Fibroblast of skin of left quadriceps (primary cell): ENCODE measurements around the gene USP40.
A peak's percentile ranks its signal among the peaks of the same experiment; 100 is the strongest.

ENCODE experiments used
- DNase-seq, 2 experiments: peaks; one replicate each; pipeline ENCODE4 v3.0.0-alpha.2; 2013; ENCODE audit warnings: low read depth in 2 of 2

Gene USP40

GRCh38 chr2:233443511-233444183 is 122.9 kb downstream of the USP40 start:
- peak; percentile 32 to 40 for DNase-seq

DNA sequence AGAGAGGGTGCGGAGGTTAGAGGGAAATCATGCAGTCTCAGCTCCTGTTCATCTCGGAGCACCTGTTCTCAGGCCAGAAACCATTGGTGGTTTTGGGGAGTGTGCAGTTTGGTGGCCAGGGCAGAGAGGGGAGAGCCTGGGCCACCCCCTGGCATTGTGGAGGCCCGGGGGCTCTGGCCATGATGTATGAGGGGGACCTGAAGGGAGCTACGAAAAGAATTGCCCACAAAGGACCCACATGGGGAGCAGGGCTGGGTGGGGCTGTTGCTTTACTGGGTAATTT is 124.6 kb downstream of the USP40 start:
- no peak for DNase-seq

DNA sequence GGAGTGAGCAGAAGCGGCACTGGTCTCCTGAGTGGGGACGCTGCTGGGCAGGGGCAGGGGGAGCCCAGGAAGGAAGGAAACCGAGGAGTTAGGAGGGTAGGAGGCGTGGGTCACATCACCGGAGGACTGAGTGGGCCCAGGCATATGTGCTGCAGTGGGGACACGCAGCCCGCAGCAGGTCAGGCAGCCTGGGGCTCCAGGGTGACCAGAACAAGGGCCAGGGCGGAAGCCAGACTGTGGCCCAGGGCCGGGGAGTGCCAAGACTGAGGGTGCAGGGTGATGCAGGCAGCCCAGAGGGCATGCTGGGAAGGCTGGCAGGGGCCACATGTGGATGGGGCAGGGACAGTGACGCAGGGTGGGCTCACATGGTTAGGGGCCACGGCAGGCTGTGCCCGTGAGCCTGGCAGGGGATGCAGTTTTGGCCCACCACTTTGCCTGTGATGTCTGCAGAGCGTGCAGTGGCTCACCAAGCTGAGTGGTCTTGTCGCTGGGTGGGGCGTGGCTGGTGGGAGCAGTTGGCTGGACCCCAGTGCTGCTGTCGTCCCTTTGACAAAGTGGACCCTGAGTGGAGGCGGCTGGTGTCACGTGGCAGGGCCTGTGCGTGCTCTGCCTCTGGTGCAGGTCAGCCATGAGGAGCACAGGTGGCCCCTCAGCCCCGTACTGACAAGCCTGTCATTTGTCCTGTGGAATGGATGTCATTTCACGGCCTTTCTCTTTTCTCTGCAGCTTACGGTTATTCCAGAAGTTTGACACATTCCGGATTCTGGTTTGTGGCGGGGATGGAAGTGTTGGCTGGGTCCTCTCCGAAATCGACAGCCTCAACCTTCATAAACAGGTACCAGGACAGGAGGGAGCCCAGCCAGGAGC is 125.2 kb downstream of the USP40 start:
- no peak for DNase-seq

- DNase-seq, result no peak
Observed at GRCh38 chr2:233440714-233441113, 125.9 kb downstream of the USP40 start.

- no peak for DNase-seq
Observed at GRCh38 chr2:233440314-233440713, 126.3 kb downstream of the USP40 start.

DNA sequence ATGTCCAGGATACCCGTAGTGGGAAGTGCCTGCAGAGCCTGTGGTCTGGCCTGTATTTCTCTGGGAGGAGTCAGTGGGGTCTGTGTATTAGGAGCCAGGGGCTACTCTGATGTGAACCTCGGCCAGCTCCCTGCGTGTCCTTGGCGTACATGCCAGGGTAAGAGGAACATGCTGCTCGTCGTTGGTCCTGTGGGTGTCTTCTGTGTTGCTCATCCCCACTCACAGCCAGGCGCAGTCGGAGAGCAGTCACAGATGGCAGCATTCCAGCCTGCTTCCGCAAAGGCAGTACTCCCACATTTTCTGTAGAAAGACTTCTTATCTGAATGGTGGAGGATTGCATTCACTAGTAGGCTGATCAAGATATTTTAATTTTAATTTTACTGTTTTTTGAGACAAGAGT is 127.4 kb downstream of the USP40 start:
- DNase-seq, result no peak

DNA sequence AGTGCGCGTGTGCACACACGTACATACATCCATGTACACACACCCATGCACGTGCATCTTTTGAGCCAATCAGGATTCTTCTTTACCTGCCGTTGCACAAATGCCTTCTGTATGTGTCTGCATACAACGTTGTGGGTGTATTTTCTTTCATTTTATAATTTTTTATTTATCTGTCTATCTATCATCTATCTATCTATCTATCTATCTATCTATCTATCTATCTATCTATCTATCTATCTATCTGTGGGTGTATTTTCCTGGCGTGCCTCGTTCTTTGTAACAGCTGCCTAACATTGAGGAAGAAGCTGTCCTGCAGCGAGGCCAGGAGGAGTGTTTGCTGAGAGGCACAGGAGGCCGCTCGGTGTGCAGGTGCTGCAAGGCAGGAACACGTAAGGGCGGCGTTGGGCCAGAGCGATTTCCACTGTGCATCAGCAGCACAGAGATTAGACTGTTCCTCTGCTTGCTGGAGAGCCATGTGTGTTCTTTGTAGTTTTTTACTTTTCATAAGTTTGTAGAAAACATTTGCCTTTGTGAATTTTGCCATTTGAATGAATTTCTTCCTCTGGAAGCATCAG is 127.9 kb downstream of the USP40 start:
- no peak for DNase-seq

GRCh38 chr2:233437439-233437955 is 129.1 kb downstream of the USP40 start:
- DNase-seq, result no peak

- no peak for DNase-seq
Observed at GRCh38 chr2:233436691-233437438, 129.7 kb downstream of the USP40 start.

DNA sequence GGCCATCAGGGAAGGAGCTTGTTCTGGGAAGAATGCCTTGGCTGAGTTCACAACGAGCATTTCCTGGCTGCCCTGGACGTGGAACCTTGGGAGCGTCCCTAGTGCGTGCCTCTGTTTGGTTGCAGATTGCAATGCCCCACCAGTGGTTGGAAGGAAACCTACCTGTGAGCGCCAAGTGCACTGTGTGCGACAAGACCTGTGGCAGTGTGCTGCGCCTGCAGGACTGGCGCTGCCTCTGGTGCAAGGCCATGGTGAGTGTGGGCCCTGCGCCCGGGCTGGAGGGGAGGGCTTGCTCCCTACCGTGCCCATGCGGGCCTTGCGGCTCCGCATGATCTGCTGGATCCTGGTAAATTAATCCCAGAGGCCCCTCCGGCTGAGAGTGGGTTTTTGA is 130.4 kb downstream of the USP40 start:
- DNase-seq, result no peak

GRCh38 chr2:233435436-233436190 is 131.0 kb downstream of the USP40 start:
- no peak for DNase-seq

DNA sequence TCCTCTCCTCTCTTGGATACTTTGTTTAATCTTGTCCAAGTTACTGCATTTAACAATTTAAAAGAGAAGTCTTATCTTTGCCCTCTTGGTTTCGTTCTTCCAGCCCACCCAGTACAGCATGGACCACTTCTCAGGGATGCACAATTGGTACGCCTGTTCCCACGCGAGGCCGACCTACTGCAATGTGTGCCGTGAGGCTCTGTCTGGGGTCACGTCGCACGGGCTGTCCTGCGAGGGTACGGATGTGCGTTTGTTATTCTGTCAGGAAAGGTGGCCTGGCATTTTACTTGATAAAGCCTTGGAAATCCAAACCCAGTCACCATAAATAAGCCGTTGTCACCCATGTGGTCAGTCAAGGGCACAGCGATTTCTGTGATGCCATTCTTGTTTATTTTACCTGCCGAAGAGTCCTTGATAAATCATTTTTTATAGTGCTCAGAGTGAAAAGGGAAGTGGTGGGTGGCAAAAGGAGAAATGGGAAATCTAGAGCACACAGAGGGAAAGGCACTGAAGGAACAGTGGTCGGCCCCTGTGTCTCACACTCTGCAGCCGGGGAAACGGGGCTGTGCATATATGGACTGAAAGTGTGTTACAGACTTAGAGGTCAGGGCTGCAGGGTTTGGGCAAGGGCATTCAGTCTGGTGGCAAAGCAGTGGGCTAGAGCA is 131.8 kb downstream of the USP40 start:
- DNase-seq, result no peak

DNA sequence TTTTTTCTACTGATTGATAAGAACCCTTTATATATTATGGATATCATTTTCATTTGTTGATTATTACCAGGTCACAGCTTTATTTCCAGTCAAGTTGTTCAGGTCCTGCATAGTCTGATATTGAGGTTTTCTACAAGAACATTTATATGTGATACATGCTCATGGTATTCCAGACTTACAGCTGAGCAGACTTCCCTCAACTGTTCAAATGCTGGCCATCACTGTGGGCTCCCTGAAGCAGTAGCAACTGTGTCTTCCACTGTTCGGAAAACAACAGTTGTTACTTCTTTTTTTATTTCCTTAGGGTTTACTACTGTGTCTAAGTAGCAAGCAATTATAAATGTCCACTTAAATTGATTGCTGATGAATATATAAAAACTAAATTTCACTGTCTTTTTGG is 132.8 kb downstream of the USP40 start:
- no peak for DNase-seq

DNA sequence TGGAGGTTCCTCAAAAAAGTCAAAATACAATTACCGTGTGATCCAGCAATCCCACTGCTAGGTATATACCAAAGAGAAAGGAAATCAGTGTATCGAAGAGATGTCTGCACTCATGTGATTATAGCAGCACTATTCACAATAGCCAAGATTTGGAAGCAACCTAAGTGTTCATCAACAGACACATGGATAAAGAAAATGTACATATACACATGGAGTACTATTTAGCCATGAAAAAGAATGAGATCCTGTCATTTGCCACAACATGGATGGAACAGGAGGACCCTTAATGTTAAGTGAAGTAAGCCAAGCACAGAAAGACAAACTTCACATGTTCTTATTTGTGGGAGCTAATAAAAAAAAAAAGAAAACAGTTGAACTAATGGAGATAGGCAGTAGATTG is 133.6 kb downstream of the USP40 start:
- DNase-seq, result no peak

DNA sequence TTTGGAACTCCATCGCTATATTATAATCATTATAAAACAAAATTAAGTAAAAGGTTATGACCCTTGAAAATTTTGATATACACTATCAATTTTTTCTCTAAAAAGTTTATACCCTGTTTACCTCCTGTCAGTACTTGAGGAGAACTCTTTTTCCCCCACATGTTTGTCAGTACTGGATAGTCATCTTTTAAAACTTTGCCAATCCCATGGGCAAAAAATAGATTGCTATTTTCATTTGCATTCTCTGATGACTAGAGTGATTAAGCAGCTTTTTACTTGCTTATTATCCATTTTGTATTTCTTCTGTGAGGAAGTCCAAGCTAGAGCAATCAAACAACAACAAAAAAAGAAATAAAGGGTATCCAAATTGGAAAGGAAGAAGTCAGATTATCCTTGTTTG is 135.9 kb downstream of the USP40 start:
- DNase-seq, result no peak

GRCh38 chr2:233430081-233430480 is 136.5 kb downstream of the USP40 start:
- DNase-seq, result peak; percentile 44 to 46

- DNase-seq, result no peak
Observed at GRCh38 chr2:233429175-233429897, 137.2 kb downstream of the USP40 start.

DNA sequence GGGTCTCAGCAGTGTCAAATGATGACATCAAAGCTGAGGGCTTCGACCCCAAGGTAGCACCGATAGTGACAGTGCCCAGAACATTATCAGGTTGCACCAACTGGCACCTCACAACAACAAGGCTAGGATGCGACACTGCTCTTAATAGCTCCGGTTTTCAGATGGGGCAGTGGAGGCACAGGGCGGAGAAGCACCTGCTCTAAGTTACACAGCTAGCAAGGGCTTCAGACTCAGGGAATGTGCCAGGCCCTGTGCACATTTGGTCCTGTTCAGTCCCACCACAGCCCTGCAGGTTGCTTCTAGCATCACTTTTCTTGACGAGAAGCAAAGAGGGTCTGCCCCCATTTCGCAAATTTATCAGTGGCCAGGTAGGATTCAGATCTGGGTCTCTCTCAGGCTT is 138.1 kb downstream of the USP40 start:
- no peak for DNase-seq

GRCh38 chr2:233428008-233428407 is 138.6 kb downstream of the USP40 start:
- DNase-seq, result no peak

GRCh38 chr2:233426619-233427342 is 139.8 kb downstream of the USP40 start:
- peak; percentile 38 to 40 for DNase-seq
